ENCODE data around the gene C4orf50. TPM values are rescaled to one million over a fixed set of nuclear protein-coding genes. Genes with fewer than 3 reads are reported as not detected.

C4orf50 gene
- total and polyA plus RNA-seq, 4 donors: under 0.01 to 0.17 TPM; not detected in 2

GRCh38 chr4:6056976-6057766 is 38.9 kb upstream of the C4orf50 start:
- DNase-seq (ENCODE audit: low spot score): no peak
- H3K9ac ChIP-seq (ENCODE audit: low read depth in 1 of 2, low read length in 2 of 2): no peak overlapping the region
- H3K27ac ChIP-seq (ENCODE audit: low read depth in 1 of 2, low read length in 2 of 2): no peak overlapping the region
- no peaks in the 10 kb centered on the region for H3K4me1 ChIP-seq (ENCODE audit: control insufficient read depth in 4 of 4, insufficient read depth in 4 of 4, low read length in 3 of 4)
- WGBS: 90% methylated on average over 15 of the region's 15 CpGs
- H3K36me3 ChIP-seq (ENCODE audit: control insufficient read depth in 4 of 4, insufficient read depth in 3 of 4, low read depth in 1 of 4, low read length in 3 of 4): no peaks in the 10 kb centered on the region
- TF ChIP-seq HNF4A (conservative IDR thresholded peaks at IDR 0.05): no peak
- no peak for TF ChIP-seq SP1 (IDR thresholded peaks at IDR 0.05)
- no peak for TF ChIP-seq FOXA1 (IDR thresholded peaks at IDR 0.05)
- no peak for TF ChIP-seq YY1 (IDR thresholded peaks at IDR 0.05)
- TF ChIP-seq HNF4G (IDR thresholded peaks at IDR 0.05): no peak
- peak overlapping the region in 1 of 3 donors; percentile 18 for H3K4me3 ChIP-seq (ENCODE audit: low read depth in 1 of 3, low read length in 3 of 3)
- no peaks in the 10 kb centered on the region for H3K27me3 ChIP-seq (ENCODE audit: control insufficient read depth in 4 of 4, insufficient read depth in 4 of 4, low read length in 3 of 4)
- H3K9me3 ChIP-seq (ENCODE audit: control insufficient read depth in 4 of 4, low read length in 3 of 4): peaks cover 17 to 33% (median 25%) of the 10 kb centered on the region in 4 donors

- TF ChIP-seq, protein P1, sequence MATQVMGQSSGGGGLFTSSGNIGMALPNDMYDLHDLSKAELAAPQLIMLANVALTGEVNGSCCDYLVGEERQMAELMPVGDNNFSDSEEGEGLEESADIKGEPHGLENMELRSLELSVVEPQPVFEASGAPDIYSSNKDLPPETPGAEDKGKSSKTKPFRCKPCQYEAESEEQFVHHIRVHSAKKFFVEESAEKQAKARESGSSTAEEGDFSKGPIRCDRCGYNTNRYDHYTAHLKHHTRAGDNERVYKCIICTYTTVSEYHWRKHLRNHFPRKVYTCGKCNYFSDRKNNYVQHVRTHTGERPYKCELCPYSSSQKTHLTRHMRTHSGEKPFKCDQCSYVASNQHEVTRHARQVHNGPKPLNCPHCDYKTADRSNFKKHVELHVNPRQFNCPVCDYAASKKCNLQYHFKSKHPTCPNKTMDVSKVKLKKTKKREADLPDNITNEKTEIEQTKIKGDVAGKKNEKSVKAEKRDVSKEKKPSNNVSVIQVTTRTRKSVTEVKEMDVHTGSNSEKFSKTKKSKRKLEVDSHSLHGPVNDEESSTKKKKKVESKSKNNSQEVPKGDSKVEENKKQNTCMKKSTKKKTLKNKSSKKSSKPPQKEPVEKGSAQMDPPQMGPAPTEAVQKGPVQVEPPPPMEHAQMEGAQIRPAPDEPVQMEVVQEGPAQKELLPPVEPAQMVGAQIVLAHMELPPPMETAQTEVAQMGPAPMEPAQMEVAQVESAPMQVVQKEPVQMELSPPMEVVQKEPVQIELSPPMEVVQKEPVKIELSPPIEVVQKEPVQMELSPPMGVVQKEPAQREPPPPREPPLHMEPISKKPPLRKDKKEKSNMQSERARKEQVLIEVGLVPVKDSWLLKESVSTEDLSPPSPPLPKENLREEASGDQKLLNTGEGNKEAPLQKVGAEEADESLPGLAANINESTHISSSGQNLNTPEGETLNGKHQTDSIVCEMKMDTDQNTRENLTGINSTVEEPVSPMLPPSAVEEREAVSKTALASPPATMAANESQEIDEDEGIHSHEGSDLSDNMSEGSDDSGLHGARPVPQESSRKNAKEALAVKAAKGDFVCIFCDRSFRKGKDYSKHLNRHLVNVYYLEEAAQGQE (IDR thresholded peaks at IDR 0.05): no peak
- TF ChIP-seq ATF3 (IDR thresholded peaks at IDR 0.05) (no peak), FOXA1 (IDR thresholded peaks at IDR 0.05) (no peak), HNF4G (IDR thresholded peaks at IDR 0.05) (no peak)
- no peaks in the 10 kb centered on the region for H3K36me3 ChIP-seq (ENCODE audit: control insufficient read depth in 4 of 4, insufficient read depth in 3 of 4, low read depth in 1 of 4, low read length in 3 of 4)
- WGBS: 83% methylated on average over 4 of the region's 4 CpGs
Observed at GRCh38 chr4:6055436-6055835, 37.2 kb upstream of the C4orf50 start.

DNA sequence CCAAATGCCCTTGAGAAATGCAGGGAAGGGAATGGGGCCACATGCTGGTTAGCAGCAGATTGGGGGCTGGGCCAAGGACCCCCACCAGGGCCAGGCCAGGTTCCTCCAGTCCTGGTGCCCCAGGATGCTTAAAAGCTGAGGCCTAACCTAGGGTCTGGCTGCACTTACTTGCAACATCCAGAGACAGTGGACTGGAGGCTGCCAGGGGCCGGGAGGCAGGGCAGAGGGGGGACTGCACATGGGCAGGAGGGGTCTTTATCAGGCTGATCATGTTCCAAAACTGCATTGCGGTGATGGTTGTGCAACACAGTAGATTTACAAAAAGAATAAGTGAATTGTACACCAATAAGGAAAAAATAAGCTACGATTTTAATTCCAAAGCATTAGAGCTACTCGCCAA is 36.8 kb upstream of the C4orf50 start:
- Histone ChIP-seq H3K4me3 (ENCODE audit: low read depth in 1 of 3, low read length in 3 of 3) (no peak overlapping the region), H3K36me3 (ENCODE audit: control insufficient read depth in 4 of 4, insufficient read depth in 3 of 4, low read depth in 1 of 4, low read length in 3 of 4) (no peaks in the 10 kb centered on the region), H3K4me1 (ENCODE audit: control insufficient read depth in 4 of 4, insufficient read depth in 4 of 4, low read length in 3 of 4) (no peaks in the 10 kb centered on the region), H3K27me3 (ENCODE audit: control insufficient read depth in 4 of 4, insufficient read depth in 4 of 4, low read length in 3 of 4) (no peaks in the 10 kb centered on the region), H3K9me3 (ENCODE audit: control insufficient read depth in 4 of 4, low read length in 3 of 4) (peaks cover 15 to 30% (median 18%) of the 10 kb centered on the region in 4 donors), H3K27ac (ENCODE audit: low read depth in 1 of 2, low read length in 2 of 2) (no peak overlapping the region), H3K9ac (ENCODE audit: low read depth in 1 of 2, low read length in 2 of 2) (no peak overlapping the region)
- TF ChIP-seq, protein P1 (IDR thresholded peaks at IDR 0.05): no peak
- TF ChIP-seq HNF4A (conservative IDR thresholded peaks at IDR 0.05): no peak
- TF ChIP-seq YY1 (IDR thresholded peaks at IDR 0.05): no peak
- TF ChIP-seq RAD21 (IDR thresholded peaks at IDR 0.05): no peak
- TF ChIP-seq RXRA (IDR thresholded peaks at IDR 0.05): no peak
- TF ChIP-seq ATF3 (IDR thresholded peaks at IDR 0.05): no peak
- TF ChIP-seq HNF4G (IDR thresholded peaks at IDR 0.05): no peak
- TF ChIP-seq JUND (IDR thresholded peaks at IDR 0.05): no peak
- TF ChIP-seq SP1 (IDR thresholded peaks at IDR 0.05): no peak
- TF ChIP-seq ZBTB33 (IDR thresholded peaks at IDR 0.05): no peak
- WGBS: 95% methylated on average over 4 of the region's 4 CpGs
- no peak for DNase-seq (ENCODE audit: low spot score)

More at GRCh38 chr4:6055436-6055835, 37.2 kb upstream of the C4orf50 start:
- Histone ChIP-seq H3K27ac (ENCODE audit: low read depth in 1 of 2, low read length in 2 of 2) (no peak overlapping the region), H3K4me1 (ENCODE audit: control insufficient read depth in 4 of 4, insufficient read depth in 4 of 4, low read length in 3 of 4) (no peaks in the 10 kb centered on the region), H3K9ac (ENCODE audit: low read depth in 1 of 2, low read length in 2 of 2) (no peak overlapping the region), H3K4me3 (ENCODE audit: low read depth in 1 of 3, low read length in 3 of 3) (no peak overlapping the region), H3K9me3 (ENCODE audit: control insufficient read depth in 4 of 4, low read length in 3 of 4) (peaks cover 17 to 33% (median 21%) of the 10 kb centered on the region in 4 donors), H3K27me3 (ENCODE audit: control insufficient read depth in 4 of 4, insufficient read depth in 4 of 4, low read length in 3 of 4) (no peaks in the 10 kb centered on the region)
- no peak for DNase-seq (ENCODE audit: low spot score)
